Upper lobe of left lung (tissue), 4 donors: ENCODE results near the gene CMPK1.

Experiments
- CTCF ChIP-seq, 6 experiments: fragments of 450-650 bp in 4 of 6; fragments of 200-600 bp in 2 of 6; sonication (generic) in 2 of 6; IDR thresholded peaks; one replicate each; pipeline ENCODE4 v1.5.1; 2016 to 2019; ENCODE audit warnings: antibody characterized with exemption in 6 of 6
- EP300 ChIP-seq, 4 donors: sonication (generic); formaldehyde crosslinking; IDR thresholded peaks; one replicate each; pipeline ENCODE4 v1.5.1; 2017; ENCODE audit warnings: antibody characterized with exemption in 4 of 4, control low read depth in 2 of 4
- POLR2A ChIP-seq, 4 donors: fragments of 450-650 bp; IDR thresholded peaks; one replicate each; pipeline ENCODE4 v1.5.1; 2016 to 2017; ENCODE audit warnings: antibody characterized with exemption in 4 of 4, mild to moderate bottlenecking in 2 of 4
- POLR2AphosphoS5 ChIP-seq, 2 donors: sonication (generic); formaldehyde crosslinking; IDR thresholded peaks; one replicate each; pipeline ENCODE4 v1.5.1; 2017; ENCODE audit warnings: antibody characterized with exemption in 2 of 2

GRCh38 chr1:47351305-47351704 lies 17.7 kb downstream of the CMPK1 start:
- TF ChIP-seq CTCF (IDR thresholded peaks at IDR 0.05) (no peak), POLR2A (IDR thresholded peaks at IDR 0.05) (no peak), EP300 (IDR thresholded peaks at IDR 0.05) (no peak), POLR2AphosphoS5 (IDR thresholded peaks at IDR 0.05) (no peak)
